ENCODE measurements around the gene OPHN1. TPM values are rescaled to one million over a fixed set of nuclear protein-coding genes. Genes with fewer than 3 reads are reported as not detected.

Gene OPHN1
- total RNA-seq, 4 donors from 2014 or later: 2.3 to 10.8 (median 4.6) TPM

GRCh38 chrX:68060506-68061205, 372.6 kb downstream of the OPHN1 start:
- intact Hi-C loops (cut with DNase I; ENCODE audit: low total_unique reads) (no loop called here), in situ Hi-C loops (cut with MboI; ENCODE audit: low sequenced_read_pairs in 4 of 4) (no loop called here)
- Histone ChIP-seq H3K4me3 (no peak overlapping the region), H3K27me3 (no peaks in the 10 kb centered on the region), H3K9me3 (no peaks in the 10 kb centered on the region), H3K36me3 (no peaks in the 10 kb centered on the region), H3K27ac (no peak overlapping the region), H3K4me1 (no peaks in the 10 kb centered on the region)
- ATAC-seq (no peak), DNase-seq (no peak)
- TF ChIP-seq POLR2A (IDR thresholded peaks at IDR 0.05) (no peak), CTCF (IDR thresholded peaks at IDR 0.05 in 4 of 5, conservative IDR thresholded peaks at IDR 0.05 in 1 of 5) (no peak)

GRCh38 chrX:68059469-68059868, 373.8 kb downstream of the OPHN1 start:
- no peak overlapping the region for H3K27ac ChIP-seq
- no peak for DNase-seq
- no peaks in the 10 kb centered on the region for H3K36me3 ChIP-seq
- no peak overlapping the region for H3K4me3 ChIP-seq
- TF ChIP-seq CTCF (IDR thresholded peaks at IDR 0.05 in 4 of 5, conservative IDR thresholded peaks at IDR 0.05 in 1 of 5): no peak
- TF ChIP-seq POLR2A (IDR thresholded peaks at IDR 0.05): no peak
- intact Hi-C loops (cut with DNase I; ENCODE audit: low total_unique reads): no loop called here
- H3K9me3 ChIP-seq: no peaks in the 10 kb centered on the region
- in situ Hi-C loops (cut with MboI; ENCODE audit: low sequenced_read_pairs in 4 of 4): no loop called here
- ATAC-seq: no peak
- no peaks in the 10 kb centered on the region for H3K4me1 ChIP-seq
- H3K27me3 ChIP-seq: no peaks in the 10 kb centered on the region

GRCh38 chrX:68049466-68049865, 383.8 kb downstream of the OPHN1 start:
- Histone ChIP-seq H3K27ac (no peak overlapping the region), H3K36me3 (no peaks in the 10 kb centered on the region), H3K4me3 (no peak overlapping the region), H3K9me3 (no peaks in the 10 kb centered on the region), H3K27me3 (no peaks in the 10 kb centered on the region), H3K4me1 (no peaks in the 10 kb centered on the region)
- no peak for ATAC-seq
- intact Hi-C loops (cut with DNase I; ENCODE audit: low total_unique reads): no loop called here
- in situ Hi-C loops (cut with MboI; ENCODE audit: low sequenced_read_pairs in 4 of 4): no loop called here
- no peak for TF ChIP-seq CTCF (IDR thresholded peaks at IDR 0.05 in 4 of 5, conservative IDR thresholded peaks at IDR 0.05 in 1 of 5)
- no peak for TF ChIP-seq POLR2A (IDR thresholded peaks at IDR 0.05)
- DNase-seq: no peak

- ATAC-seq (peak; percentile 27 to 50), DNase-seq (no peak)
- Histone ChIP-seq H3K4me1 (no peaks in the 10 kb centered on the region), H3K27me3 (no peaks in the 10 kb centered on the region), H3K36me3 (no peaks in the 10 kb centered on the region), H3K27ac (no peak overlapping the region), H3K4me3 (no peak overlapping the region), H3K9me3 (no peaks in the 10 kb centered on the region)
- intact Hi-C loops (cut with DNase I; ENCODE audit: low total_unique reads): no loop called here
- in situ Hi-C loops (cut with MboI; ENCODE audit: low sequenced_read_pairs in 4 of 4): no loop called here
- no peak for TF ChIP-seq CTCF (IDR thresholded peaks at IDR 0.05 in 4 of 5, conservative IDR thresholded peaks at IDR 0.05 in 1 of 5)
- no peak for TF ChIP-seq POLR2A (IDR thresholded peaks at IDR 0.05)
Observed at GRCh38 chrX:68048774-68049173, 384.5 kb downstream of the OPHN1 start.
